Trophoblast cell (in vitro differentiated cells and primary cell): Measurements from ENCODE around the gene DLGAP1.
A peak's percentile ranks its signal among the peaks of the same experiment; 100 is the strongest.

Experiments used
- DNase-seq, 2 donors: peaks; one replicate each; pipeline ENCODE4 v3.0.0-alpha.2; 2016
- H2AFZ ChIP-seq: 2 replicates; pipeline ENCODE4 v1.6.1; 2013; ENCODE audit warnings: low read length, moderate library complexity, mild to moderate bottlenecking; ENCODE audit not compliant: insufficient read depth, poor library complexity
- H2AK5ac ChIP-seq: 2 replicates; pipeline ENCODE4 v1.6.1; 2013; ENCODE audit warnings: mild to moderate bottlenecking, low read length
- H2BK120ac ChIP-seq: 2 replicates; pipeline ENCODE4 v1.6.1; 2013; ENCODE audit warnings: low read length, mild to moderate bottlenecking, moderate library complexity; ENCODE audit not compliant: insufficient read depth, poor library complexity
- H2BK12ac ChIP-seq: 2 replicates; pipeline ENCODE4 v1.6.1; 2013; ENCODE audit warnings: mild to moderate bottlenecking, low read length, moderate library complexity
- H2BK5ac ChIP-seq: 2 replicates; pipeline ENCODE4 v1.6.1; 2013; ENCODE audit warnings: low read length, low read depth, moderate library complexity, mild to moderate bottlenecking; ENCODE audit not compliant: poor library complexity
- H3K14ac ChIP-seq: 2 replicates; pipeline ENCODE4 v1.6.1; 2013; ENCODE audit warnings: mild to moderate bottlenecking, low read length
- H3K18ac ChIP-seq: 2 replicates; pipeline ENCODE4 v1.6.1; 2013; ENCODE audit warnings: mild to moderate bottlenecking, low read length
- H3K23ac ChIP-seq: 2 replicates; pipeline ENCODE4 v1.6.1; 2013; ENCODE audit warnings: low read length
- H3K27ac ChIP-seq: 2 replicates; pipeline ENCODE4 v1.5.1; 2013; ENCODE audit warnings: low read depth, mild to moderate bottlenecking, inconsistent platforms, low read length, moderate library complexity
- H3K27me3 ChIP-seq: 2 replicates; pipeline ENCODE4 v1.6.1; 2013; ENCODE audit warnings: inconsistent platforms, mild to moderate bottlenecking, low read length, moderate library complexity; ENCODE audit not compliant: insufficient read depth
- H3K36me3 ChIP-seq, 2 experiments: 1 replicate in 1 of 2; 2 replicates in 1 of 2; pipeline ENCODE4 v1.6.1; 2013; ENCODE audit warnings: low read length in 2 of 2, mild to moderate bottlenecking in 2 of 2, moderate library complexity in 1 of 2; ENCODE audit not compliant: insufficient read depth in 2 of 2, control insufficient read depth in 1 of 2
- H3K4ac ChIP-seq: 2 replicates; pipeline ENCODE4 v1.6.1; 2013; ENCODE audit warnings: low read depth, mild to moderate bottlenecking, low read length, moderate library complexity
- H3K4me1 ChIP-seq, 2 experiments: 1 replicate in 1 of 2; 2 replicates in 1 of 2; pipeline ENCODE4 v1.6.1; 2013; ENCODE audit warnings: low read length in 2 of 2, mild to moderate bottlenecking in 2 of 2, moderate library complexity in 1 of 2; ENCODE audit not compliant: insufficient read depth in 2 of 2, control insufficient read depth in 1 of 2
- H3K4me2 ChIP-seq: 2 replicates; pipeline ENCODE4 v1.6.1; 2013; ENCODE audit warnings: inconsistent platforms, mild to moderate bottlenecking, low read length, moderate library complexity
- H3K4me3 ChIP-seq: 2 replicates; pipeline ENCODE4 v1.5.1; 2013; ENCODE audit warnings: mild to moderate bottlenecking, low read depth, low read length, inconsistent platforms
- H3K79me1 ChIP-seq: one replicate; pipeline ENCODE4 v1.6.1; 2013; ENCODE audit warnings: low read length
- H3K79me2 ChIP-seq: 2 replicates; pipeline ENCODE4 v1.6.1; 2013; ENCODE audit warnings: low read length, mild to moderate bottlenecking; ENCODE audit not compliant: control insufficient read depth, insufficient read depth, poor library complexity
- H3K9ac ChIP-seq: 2 replicates; pipeline ENCODE4 v1.6.1; 2013; ENCODE audit warnings: mild to moderate bottlenecking, low read length
- H3K9me3 ChIP-seq: 2 replicates; pipeline ENCODE4 v1.6.1; 2013; ENCODE audit warnings: low read depth, mild to moderate bottlenecking, control low read depth, inconsistent platforms, low read length; ENCODE audit not compliant: insufficient read depth
- H4K12ac ChIP-seq: 2 replicates; pipeline ENCODE4 v1.6.1; 2013; ENCODE audit warnings: low read depth, mild to moderate bottlenecking, low read length, moderate library complexity
- H4K8ac ChIP-seq: 2 replicates; pipeline ENCODE4 v1.6.1; 2013; ENCODE audit warnings: low read depth, mild to moderate bottlenecking, low read length, moderate library complexity
- H4K91ac ChIP-seq: one replicate; pipeline ENCODE4 v1.6.1; 2013; ENCODE audit warnings: low read depth, mild to moderate bottlenecking, low read length, moderate library complexity
- WGBS: extraction: QIAGEN DNeasy Blood & Tissue Kit; methylation state at CpG from one replicate; pipeline ENCODE4 v1.1.7; 2013; ENCODE audit warnings: missing lambda C conversion rate; ENCODE audit not compliant: insufficient read length, insufficient coverage; ENCODE audit errors: extremely low coverage; 5-methylcytosine and 5-hydroxymethylcytosine counted together

Gene DLGAP1

GRCh38 chr18:3460823-3461398 lies 994.2 kb downstream of the DLGAP1 start:
- H3K9ac ChIP-seq: no peak overlapping the region
- H3K79me1 ChIP-seq: no peaks in the 10 kb centered on the region
- H4K8ac ChIP-seq: no peak overlapping the region
- H3K4me3 ChIP-seq: no peak overlapping the region
- no peak overlapping the region for H2BK12ac ChIP-seq
- H4K91ac ChIP-seq: no peak overlapping the region
- no peak overlapping the region for H3K27ac ChIP-seq
- H3K14ac ChIP-seq: no peak overlapping the region
- H3K79me2 ChIP-seq: peaks cover 2% of the 10 kb centered on the region
- no peaks in the 10 kb centered on the region for H3K27me3 ChIP-seq
- no peak overlapping the region for H2BK120ac ChIP-seq
- no peak overlapping the region for H4K12ac ChIP-seq
- H3K9me3 ChIP-seq: no peaks in the 10 kb centered on the region
- no peak overlapping the region for H3K4me2 ChIP-seq
- H3K4ac ChIP-seq: no peak overlapping the region
- peaks cover 14 to 25% of the 10 kb centered on the region in 2 experiments for H3K36me3 ChIP-seq
- DNase-seq: no peak
- WGBS: no CpG with 5 or more reads among the region's 4 CpGs
- H2BK5ac ChIP-seq: no peak overlapping the region
- H3K18ac ChIP-seq: no peak overlapping the region
- H3K23ac ChIP-seq: no peak overlapping the region
- H3K4me1 ChIP-seq: peaks cover 0 to 5% of the 10 kb centered on the region in 2 experiments
- no peak overlapping the region for H2AK5ac ChIP-seq
- H2AFZ ChIP-seq: no peak overlapping the region

- no peak overlapping the region for H3K4ac ChIP-seq
- H3K9ac ChIP-seq: no peak overlapping the region
- peaks cover 0 to 7% of the 10 kb centered on the region in 2 experiments for H3K4me1 ChIP-seq
- no peaks in the 10 kb centered on the region for H3K27me3 ChIP-seq
- DNase-seq: peak in 1 of 2 donors; percentile 42
- no peak overlapping the region for H3K4me2 ChIP-seq
- H2AK5ac ChIP-seq: no peak overlapping the region
- H4K8ac ChIP-seq: no peak overlapping the region
- no peak overlapping the region for H2AFZ ChIP-seq
- no peak overlapping the region for H2BK12ac ChIP-seq
- H3K79me1 ChIP-seq: no peaks in the 10 kb centered on the region
- H4K12ac ChIP-seq: no peak overlapping the region
- no peak overlapping the region for H2BK120ac ChIP-seq
- no peaks in the 10 kb centered on the region for H3K9me3 ChIP-seq
- no peak overlapping the region for H2BK5ac ChIP-seq
- no peak overlapping the region for H3K23ac ChIP-seq
- no peak overlapping the region for H4K91ac ChIP-seq
- H3K18ac ChIP-seq: no peak overlapping the region
- peaks cover 2% of the 10 kb centered on the region for H3K79me2 ChIP-seq
- H3K14ac ChIP-seq: no peak overlapping the region
- H3K4me3 ChIP-seq: no peak overlapping the region
- peaks cover 14 to 25% of the 10 kb centered on the region in 2 experiments for H3K36me3 ChIP-seq
- H3K27ac ChIP-seq: no peak overlapping the region
- no CpG with 5 or more reads among the region's 5 CpGs for WGBS
These were observed 995.9 kb downstream of the DLGAP1 start for GRCh38 chr18:3458952-3459853.

GRCh38 chr18:3458378-3458777 lies 996.7 kb downstream of the DLGAP1 start:
- H3K36me3 ChIP-seq: peaks cover 14 to 25% of the 10 kb centered on the region in 2 experiments
- H2AK5ac ChIP-seq: no peak overlapping the region
- H4K91ac ChIP-seq: no peak overlapping the region
- H3K79me2 ChIP-seq: peaks cover 2% of the 10 kb centered on the region
- H2BK12ac ChIP-seq: no peak overlapping the region
- no peak overlapping the region for H3K4me2 ChIP-seq
- no peak overlapping the region for H3K4me3 ChIP-seq
- no peak overlapping the region for H2AFZ ChIP-seq
- no peak overlapping the region for H2BK120ac ChIP-seq
- H3K14ac ChIP-seq: no peak overlapping the region
- no peak overlapping the region for H3K9ac ChIP-seq
- no peak overlapping the region for H4K12ac ChIP-seq
- no peak overlapping the region for H4K8ac ChIP-seq
- no peak overlapping the region for H3K23ac ChIP-seq
- H2BK5ac ChIP-seq: peak overlapping the region; percentile 63
- no peak overlapping the region for H3K4ac ChIP-seq
- no peaks in the 10 kb centered on the region for H3K27me3 ChIP-seq
- no peak for DNase-seq
- no peaks in the 10 kb centered on the region for H3K9me3 ChIP-seq
- no peak overlapping the region for H3K18ac ChIP-seq
- H3K4me1 ChIP-seq: peaks cover 0 to 7% of the 10 kb centered on the region in 2 experiments
- no CpG with 5 or more reads among the region's 3 CpGs for whole genome bisulfite sequencing
- peaks cover 5% of the 10 kb centered on the region for H3K79me1 ChIP-seq
- no peak overlapping the region for H3K27ac ChIP-seq

GRCh38 chr18:3457261-3457724 lies 997.8 kb downstream of the DLGAP1 start:
- Histone ChIP-seq H2AFZ (no peak overlapping the region), H3K14ac (no peak overlapping the region), H2BK5ac (no peak overlapping the region), H3K79me1 (peaks cover 13% of the 10 kb centered on the region), H3K4me2 (no peak overlapping the region), H3K79me2 (peaks cover 13% of the 10 kb centered on the region), H3K9ac (no peak overlapping the region), H3K27me3 (no peaks in the 10 kb centered on the region), H3K18ac (no peak overlapping the region), H3K9me3 (no peaks in the 10 kb centered on the region), H4K91ac (no peak overlapping the region), H3K4me3 (no peak overlapping the region), H4K8ac (no peak overlapping the region), H3K4me1 (peaks cover 0 to 7% of the 10 kb centered on the region in 2 experiments), H3K4ac (peak overlapping the region; percentile 64), H3K36me3 (peaks cover 14 to 25% of the 10 kb centered on the region in 2 experiments), H3K27ac (no peak overlapping the region), H2BK12ac (no peak overlapping the region), H4K12ac (no peak overlapping the region), H2AK5ac (no peak overlapping the region), H2BK120ac (no peak overlapping the region), H3K23ac (no peak overlapping the region)
- DNase-seq: no peak
- WGBS: no CpG with 5 or more reads among the region's 15 CpGs
